ENCODE data around the gene SH3GL2.

SH3GL2 gene

GRCh38 chr9:17669206-17669605 lies 90.3 kb downstream of the SH3GL2 start:
- Mint-ChIP-seq H3K4me3 (no peak overlapping the region), H3K36me3 (no peaks in the 10 kb centered on the region), H3K9me3 (peaks cover 13% of the 10 kb centered on the region), H3K4me1 (no peaks in the 10 kb centered on the region), H3K27ac (no peak overlapping the region)
- no peak for ATAC-seq
- DNase-seq (ENCODE audit: low spot score in 2 of 2) = no peak

- no peak for ATAC-seq
- H3K4me1 Mint-ChIP-seq = no peaks in the 10 kb centered on the region
- no peaks in the 10 kb centered on the region for H3K36me3 Mint-ChIP-seq
- DNase-seq (ENCODE audit: low spot score in 2 of 2) = no peak
- H3K9me3 Mint-ChIP-seq = peaks cover 9% of the 10 kb centered on the region
- no peak overlapping the region for H3K4me3 Mint-ChIP-seq
- H3K27ac Mint-ChIP-seq = no peak overlapping the region
Observed at GRCh38 chr9:17682684-17683083, 103.8 kb downstream of the SH3GL2 start.

- peaks cover 16% of the 10 kb centered on the region for H3K9me3 Mint-ChIP-seq
- no peak overlapping the region for H3K27ac Mint-ChIP-seq
- H3K4me1 Mint-ChIP-seq = no peaks in the 10 kb centered on the region
- H3K4me3 Mint-ChIP-seq = no peak overlapping the region
- no peak for ATAC-seq
- no peaks in the 10 kb centered on the region for H3K36me3 Mint-ChIP-seq
- DNase-seq (ENCODE audit: low spot score in 2 of 2) = no peak
Observed at GRCh38 chr9:17688834-17689233, 110.0 kb downstream of the SH3GL2 start.

- no peak overlapping the region for H3K4me3 Mint-ChIP-seq
- H3K27ac Mint-ChIP-seq = no peak overlapping the region
- H3K9me3 Mint-ChIP-seq = peaks cover 19% of the 10 kb centered on the region
- ATAC-seq (no peak), DNase-seq (ENCODE audit: low spot score in 2 of 2) (no peak)
- no peaks in the 10 kb centered on the region for H3K36me3 Mint-ChIP-seq
- H3K4me1 Mint-ChIP-seq = no peaks in the 10 kb centered on the region
Observed at GRCh38 chr9:17694336-17694735, 115.5 kb downstream of the SH3GL2 start.

GRCh38 chr9:17695482-17695881 lies 116.6 kb downstream of the SH3GL2 start:
- Mint-ChIP-seq H3K27ac (no peak overlapping the region), H3K4me3 (no peak overlapping the region), H3K4me1 (no peaks in the 10 kb centered on the region), H3K9me3 (peaks cover 13% of the 10 kb centered on the region), H3K36me3 (no peaks in the 10 kb centered on the region)
- ATAC-seq = no peak
- DNase-seq (ENCODE audit: low spot score in 2 of 2) = no peak

GRCh38 chr9:17699615-17700330 lies 120.9 kb downstream of the SH3GL2 start:
- no peak overlapping the region for H3K27ac Mint-ChIP-seq
- H3K36me3 Mint-ChIP-seq = no peaks in the 10 kb centered on the region
- ATAC-seq = no peak
- no peak overlapping the region for H3K4me3 Mint-ChIP-seq
- no peaks in the 10 kb centered on the region for H3K4me1 Mint-ChIP-seq
- DNase-seq (ENCODE audit: low spot score in 2 of 2) = no peak
- H3K9me3 Mint-ChIP-seq = peaks cover 9% of the 10 kb centered on the region

GRCh38 chr9:17706347-17706746 lies 127.5 kb downstream of the SH3GL2 start:
- Mint-ChIP-seq H3K4me3 (no peak overlapping the region), H3K36me3 (no peaks in the 10 kb centered on the region), H3K4me1 (no peaks in the 10 kb centered on the region), H3K9me3 (peaks cover 13% of the 10 kb centered on the region), H3K27ac (no peak overlapping the region)
- ATAC-seq (no peak), DNase-seq (ENCODE audit: low spot score in 2 of 2) (no peak)

- Mint-ChIP-seq H3K4me3 (no peak overlapping the region), H3K4me1 (no peaks in the 10 kb centered on the region), H3K9me3 (peaks cover 17% of the 10 kb centered on the region), H3K36me3 (no peaks in the 10 kb centered on the region), H3K27ac (no peak overlapping the region)
- DNase-seq (ENCODE audit: low spot score in 2 of 2) (no peak), ATAC-seq (no peak)
Observed at GRCh38 chr9:17719053-17719452, 140.2 kb downstream of the SH3GL2 start.

GRCh38 chr9:17721954-17722353 lies 143.1 kb downstream of the SH3GL2 start:
- no peaks in the 10 kb centered on the region for H3K4me1 Mint-ChIP-seq

GRCh38 chr9:17723656-17724055 lies 144.8 kb downstream of the SH3GL2 start:
- no peak overlapping the region for H3K4me3 Mint-ChIP-seq

More at GRCh38 chr9:17721954-17722353, 143.1 kb downstream of the SH3GL2 start:
- Mint-ChIP-seq H3K4me3 (no peak overlapping the region), H3K27ac (no peak overlapping the region), H3K9me3 (peaks cover 21% of the 10 kb centered on the region), H3K36me3 (no peaks in the 10 kb centered on the region)
- ATAC-seq = no peak
- no peak for DNase-seq (ENCODE audit: low spot score in 2 of 2)

GRCh38 chr9:17725399-17726010 lies 146.6 kb downstream of the SH3GL2 start:
- H3K27ac Mint-ChIP-seq = no peak overlapping the region
- no peak overlapping the region for H3K4me3 Mint-ChIP-seq
- peaks cover 22% of the 10 kb centered on the region for H3K9me3 Mint-ChIP-seq
- DNase-seq (ENCODE audit: low spot score in 2 of 2) (no peak), ATAC-seq (no peak)
- H3K36me3 Mint-ChIP-seq = no peaks in the 10 kb centered on the region
- H3K4me1 Mint-ChIP-seq = no peaks in the 10 kb centered on the region

More at GRCh38 chr9:17723656-17724055, 144.8 kb downstream of the SH3GL2 start:
- Mint-ChIP-seq H3K9me3 (peaks cover 17% of the 10 kb centered on the region), H3K4me1 (no peaks in the 10 kb centered on the region), H3K27ac (no peak overlapping the region), H3K36me3 (no peaks in the 10 kb centered on the region)
- DNase-seq (ENCODE audit: low spot score in 2 of 2) (no peak), ATAC-seq (no peak)

GRCh38 chr9:17726298-17726697 lies 147.4 kb downstream of the SH3GL2 start:
- no peak overlapping the region for H3K27ac Mint-ChIP-seq
- ATAC-seq (no peak), DNase-seq (ENCODE audit: low spot score in 2 of 2) (no peak)
- peaks cover 22% of the 10 kb centered on the region for H3K9me3 Mint-ChIP-seq
- H3K4me1 Mint-ChIP-seq = no peaks in the 10 kb centered on the region
- no peak overlapping the region for H3K4me3 Mint-ChIP-seq
- no peaks in the 10 kb centered on the region for H3K36me3 Mint-ChIP-seq

GRCh38 chr9:17730899-17731298 lies 152.0 kb downstream of the SH3GL2 start:
- Mint-ChIP-seq H3K27ac (no peak overlapping the region), H3K9me3 (peaks cover 18% of the 10 kb centered on the region), H3K36me3 (no peaks in the 10 kb centered on the region), H3K4me1 (no peaks in the 10 kb centered on the region), H3K4me3 (no peak overlapping the region)
- ATAC-seq (no peak), DNase-seq (ENCODE audit: low spot score in 2 of 2) (no peak)

- no peak overlapping the region for H3K4me3 Mint-ChIP-seq
- no peaks in the 10 kb centered on the region for H3K4me1 Mint-ChIP-seq
- no peak overlapping the region for H3K27ac Mint-ChIP-seq
- DNase-seq (ENCODE audit: low spot score in 2 of 2) (no peak), ATAC-seq (no peak)
- H3K9me3 Mint-ChIP-seq = peaks cover 15% of the 10 kb centered on the region
- H3K36me3 Mint-ChIP-seq = no peaks in the 10 kb centered on the region
Observed at GRCh38 chr9:17731308-17731707, 152.4 kb downstream of the SH3GL2 start.

- H3K27ac Mint-ChIP-seq = no peak overlapping the region
- H3K36me3 Mint-ChIP-seq = no peaks in the 10 kb centered on the region
- DNase-seq (ENCODE audit: low spot score in 2 of 2) = no peak
- no peak overlapping the region for H3K4me3 Mint-ChIP-seq
- peaks cover 15% of the 10 kb centered on the region for H3K9me3 Mint-ChIP-seq
- no peaks in the 10 kb centered on the region for H3K4me1 Mint-ChIP-seq
- no peak for ATAC-seq
Observed at GRCh38 chr9:17734674-17735073, 155.8 kb downstream of the SH3GL2 start.

GRCh38 chr9:17735859-17736258 lies 157.0 kb downstream of the SH3GL2 start:
- peaks cover 10% of the 10 kb centered on the region for H3K9me3 Mint-ChIP-seq
- ATAC-seq (no peak), DNase-seq (ENCODE audit: low spot score in 2 of 2) (no peak)
- no peaks in the 10 kb centered on the region for H3K4me1 Mint-ChIP-seq
- H3K36me3 Mint-ChIP-seq = no peaks in the 10 kb centered on the region
- H3K4me3 Mint-ChIP-seq = no peak overlapping the region
- H3K27ac Mint-ChIP-seq = no peak overlapping the region

Data from stimulated activated effector memory CD8-positive, alpha-beta T cell treated with anti-CD3 and anti-CD28 coated beads, Interleukin-12 subunit alpha, Interleukin-12 subunit beta, amount 100 ng/mL, for 72 hours (primary cell).